ENCODE results near the gene PCDHA1.

PCDHA1 gene

GRCh38 chr5:140785905-140786686 lies at the start of gene PCDHA1:
Gene PCDHA1 (plus strand): TSS chr5:140786140.
- Histone ChIP-seq H3K36me3 (ENCODE audit: insufficient read depth, low read length) (no peaks in the 10 kb centered on the region), H3K27me3 (ENCODE audit: insufficient read depth, low read length, poor library complexity, severe bottlenecking) (no peaks in the 10 kb centered on the region), H3F3A (ENCODE audit: low read depth) (no peaks in the 10 kb centered on the region), H3K4me1 (ENCODE audit: insufficient read depth, low read length, poor library complexity, severe bottlenecking) (no peaks in the 10 kb centered on the region), H3K9me3 (ENCODE audit: insufficient read depth, low read depth, low read length) (no peaks in the 10 kb centered on the region), H3K9ac (ENCODE audit: low read depth, low read length, poor library complexity, severe bottlenecking) (no peak within 1 kb of the TSS), H3K4me2 (ENCODE audit: low read depth, low read length, poor library complexity, severe bottlenecking) (no peak within 1 kb of the TSS), H3K4me3 (ENCODE audit: low read length, poor library complexity, severe bottlenecking) (no peak within 1 kb of the TSS), H3K9me2 (replicated peaks; ENCODE audit: low read depth, low read length) (no peaks in the 10 kb centered on the region), H2AFZ (ENCODE audit: low read length) (no peak within 1 kb of the TSS), H4K20me1 (ENCODE audit: insufficient read depth, low read length, poor library complexity, severe bottlenecking) (no peaks in the 10 kb centered on the region), H3K79me2 (ENCODE audit: insufficient read depth, low read length) (no peaks in the 10 kb centered on the region)
- no peak for TF ChIP-seq EZH2phosphoT487 (IDR thresholded peaks at IDR 0.05; ENCODE audit: borderline replicate concordance)
- TF ChIP-seq, protein P1, sequence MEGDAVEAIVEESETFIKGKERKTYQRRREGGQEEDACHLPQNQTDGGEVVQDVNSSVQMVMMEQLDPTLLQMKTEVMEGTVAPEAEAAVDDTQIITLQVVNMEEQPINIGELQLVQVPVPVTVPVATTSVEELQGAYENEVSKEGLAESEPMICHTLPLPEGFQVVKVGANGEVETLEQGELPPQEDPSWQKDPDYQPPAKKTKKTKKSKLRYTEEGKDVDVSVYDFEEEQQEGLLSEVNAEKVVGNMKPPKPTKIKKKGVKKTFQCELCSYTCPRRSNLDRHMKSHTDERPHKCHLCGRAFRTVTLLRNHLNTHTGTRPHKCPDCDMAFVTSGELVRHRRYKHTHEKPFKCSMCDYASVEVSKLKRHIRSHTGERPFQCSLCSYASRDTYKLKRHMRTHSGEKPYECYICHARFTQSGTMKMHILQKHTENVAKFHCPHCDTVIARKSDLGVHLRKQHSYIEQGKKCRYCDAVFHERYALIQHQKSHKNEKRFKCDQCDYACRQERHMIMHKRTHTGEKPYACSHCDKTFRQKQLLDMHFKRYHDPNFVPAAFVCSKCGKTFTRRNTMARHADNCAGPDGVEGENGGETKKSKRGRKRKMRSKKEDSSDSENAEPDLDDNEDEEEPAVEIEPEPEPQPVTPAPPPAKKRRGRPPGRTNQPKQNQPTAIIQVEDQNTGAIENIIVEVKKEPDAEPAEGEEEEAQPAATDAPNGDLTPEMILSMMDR (conservative IDR thresholded peaks at IDR 0.05; ENCODE audit: low read length): peak; percentile 20; the same call in 1 of the 2 replicates

GRCh38 chr5:140737486-140737885 lies 48.5 kb upstream of the PCDHA1 start:
- no peaks in the 10 kb centered on the region for H4K20me1 ChIP-seq (ENCODE audit: insufficient read depth, low read length, poor library complexity, severe bottlenecking)
- H3K36me3 ChIP-seq (ENCODE audit: insufficient read depth, low read length): no peaks in the 10 kb centered on the region
- no peaks in the 10 kb centered on the region for H3K9me2 ChIP-seq (replicated peaks; ENCODE audit: low read depth, low read length)
- no peaks in the 10 kb centered on the region for H3K79me2 ChIP-seq (ENCODE audit: insufficient read depth, low read length)
- H3K27me3 ChIP-seq (ENCODE audit: insufficient read depth, low read length, poor library complexity, severe bottlenecking): no peaks in the 10 kb centered on the region
- no peak overlapping the region for H3K9ac ChIP-seq (ENCODE audit: low read depth, low read length, poor library complexity, severe bottlenecking)
- no peak overlapping the region for H2AFZ ChIP-seq (ENCODE audit: low read length)
- TF ChIP-seq, protein P1 (conservative IDR thresholded peaks at IDR 0.05; ENCODE audit: low read length): no peak
- TF ChIP-seq EZH2phosphoT487 (IDR thresholded peaks at IDR 0.05; ENCODE audit: borderline replicate concordance): no peak
- H3K4me2 ChIP-seq (ENCODE audit: low read depth, low read length, poor library complexity, severe bottlenecking): no peak overlapping the region
- no peak overlapping the region for H3K4me3 ChIP-seq (ENCODE audit: low read length, poor library complexity, severe bottlenecking)
- H3K9me3 ChIP-seq (ENCODE audit: insufficient read depth, low read depth, low read length): no peaks in the 10 kb centered on the region
- no peaks in the 10 kb centered on the region for H3K4me1 ChIP-seq (ENCODE audit: insufficient read depth, low read length, poor library complexity, severe bottlenecking)
- H3F3A ChIP-seq (ENCODE audit: low read depth): no peaks in the 10 kb centered on the region

DNA sequence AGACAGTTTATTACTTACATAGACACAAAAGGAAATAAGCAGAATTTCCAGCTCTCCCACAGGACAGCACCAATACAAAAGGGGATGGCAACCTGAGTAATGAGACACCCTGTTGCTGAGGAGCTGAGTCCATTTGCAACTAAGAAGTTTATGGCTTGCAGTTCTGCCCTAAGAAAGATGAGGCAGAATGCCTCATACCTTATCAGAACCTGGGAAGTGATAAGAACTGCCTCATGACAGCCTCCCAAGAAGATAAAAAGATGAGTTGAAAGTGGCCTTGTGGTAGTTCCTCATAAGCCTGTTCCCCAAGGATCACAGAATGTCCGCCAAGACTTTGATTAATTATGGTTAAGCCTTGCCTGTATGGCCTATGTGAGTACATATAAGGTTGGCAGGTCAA lies 44.0 kb upstream of the PCDHA1 start:
- Histone ChIP-seq H3K36me3 (ENCODE audit: insufficient read depth, low read length) (no peaks in the 10 kb centered on the region), H4K20me1 (ENCODE audit: insufficient read depth, low read length, poor library complexity, severe bottlenecking) (no peaks in the 10 kb centered on the region), H3K9me2 (replicated peaks; ENCODE audit: low read depth, low read length) (no peaks in the 10 kb centered on the region), H3K4me1 (ENCODE audit: insufficient read depth, low read length, poor library complexity, severe bottlenecking) (no peaks in the 10 kb centered on the region), H3K27me3 (ENCODE audit: insufficient read depth, low read length, poor library complexity, severe bottlenecking) (no peaks in the 10 kb centered on the region), H3K4me2 (ENCODE audit: low read depth, low read length, poor library complexity, severe bottlenecking) (no peak overlapping the region), H3K79me2 (ENCODE audit: insufficient read depth, low read length) (no peaks in the 10 kb centered on the region), H3K9ac (ENCODE audit: low read depth, low read length, poor library complexity, severe bottlenecking) (no peak overlapping the region), H3K4me3 (ENCODE audit: low read length, poor library complexity, severe bottlenecking) (no peak overlapping the region), H3K9me3 (ENCODE audit: insufficient read depth, low read depth, low read length) (no peaks in the 10 kb centered on the region), H2AFZ (ENCODE audit: low read length) (no peak overlapping the region), H3F3A (ENCODE audit: low read depth) (no peaks in the 10 kb centered on the region)
- TF ChIP-seq, protein P1 (conservative IDR thresholded peaks at IDR 0.05; ENCODE audit: low read length): no peak
- TF ChIP-seq EZH2phosphoT487 (IDR thresholded peaks at IDR 0.05; ENCODE audit: borderline replicate concordance): no peak

Measured in Loucy (cell line).